Lower leg skin (tissue), 4 donors: ENCODE results near the gene TXLNB. TPM values are rescaled to one million over a fixed set of nuclear protein-coding genes. Genes with fewer than 3 reads are reported as not detected.

Experiments used
- DNase-seq, 2 donors: peaks; one replicate each; pipeline ENCODE4 v3.0.0-alpha.2; 2019; ENCODE audit warnings: low spot score in 2 of 2
- H3K4me3 ChIP-seq: fragments of 200-600 bp; sonication (generic); 2 replicates; pipeline ENCODE4 v1.5.1; 2017; ENCODE audit warnings: mild to moderate bottlenecking, low read depth; ENCODE audit not compliant: poor library complexity, severe bottlenecking
- CTCF ChIP-seq, 3 donors: fragments of 450-650 bp; IDR thresholded peaks; one replicate each; pipeline ENCODE4 v1.5.1; 2016; ENCODE audit warnings: antibody characterized with exemption in 3 of 3, mild to moderate bottlenecking in 3 of 3, moderate library complexity in 2 of 3
- POLR2A ChIP-seq, 2 donors: fragments of 450-650 bp; IDR thresholded peaks; one replicate each; pipeline ENCODE4 v1.6.1; 2016 to 2017; ENCODE audit warnings: antibody characterized with exemption in 2 of 2, mild to moderate bottlenecking in 1 of 2, moderate library complexity in 1 of 2
- WGBS, 2 donors: methylation state at CpG; one replicate each; pipeline ENCODE4 v1.1.5; 2018; 5-methylcytosine and 5-hydroxymethylcytosine counted together
- intact Hi-C: fragments of 100-400 bp; cut with DNase I; formaldehyde crosslinking; loops from one replicate; pipeline ENCODE4 v1.15.0; 2023; ENCODE audit warnings: low total_unique reads
- total RNA-seq, 4 donors: library from RNA; depleted of rRNA; stranded (reverse); fragments of >200 nt; gene quantifications; one replicate each; pipeline ENCODE4 v1.1.0, GENCODE V29; 2016

TXLNB gene
- total RNA-seq, 4 donors from 2014 or later: 0.27 to 0.29 TPM; not detected in 2

GRCh38 chr6:139249395-139249794 is 42.4 kb downstream of the TXLNB start:
- no peak for DNase-seq
- no peak overlapping the region for H3K4me3 ChIP-seq
- 42 to 51% methylated on average over 4 of the region's 4 CpGs for WGBS, 2 donors
- TF ChIP-seq POLR2A (IDR thresholded peaks at IDR 0.05) (no peak), CTCF (IDR thresholded peaks at IDR 0.05) (no peak)
- intact Hi-C loops: no loop called here

- intact Hi-C loops: no loop called here
- WGBS, 2 donors: 63 to 72% methylated on average over 3 of the region's 3 CpGs
- no peak for TF ChIP-seq CTCF (IDR thresholded peaks at IDR 0.05)
- TF ChIP-seq POLR2A (IDR thresholded peaks at IDR 0.05): no peak
- H3K4me3 ChIP-seq: no peak overlapping the region
- no peak for DNase-seq
Observed at GRCh38 chr6:139248911-139249310, 42.9 kb downstream of the TXLNB start.

GRCh38 chr6:139247618-139248017 is 44.2 kb downstream of the TXLNB start:
- no peak for DNase-seq
- intact Hi-C loops: no loop called here
- 42 to 53% methylated on average over 2 of the region's 2 CpGs for WGBS, 2 donors
- no peak for TF ChIP-seq POLR2A (IDR thresholded peaks at IDR 0.05)
- no peak for TF ChIP-seq CTCF (IDR thresholded peaks at IDR 0.05)
- no peak overlapping the region for H3K4me3 ChIP-seq

GRCh38 chr6:139243536-139243935 is 48.3 kb downstream of the TXLNB start:
- TF ChIP-seq CTCF (IDR thresholded peaks at IDR 0.05) (no peak), POLR2A (IDR thresholded peaks at IDR 0.05) (no peak)
- 61 to 63% methylated on average over 3 of the region's 3 CpGs for WGBS, 2 donors
- no peak for DNase-seq
- H3K4me3 ChIP-seq: no peak overlapping the region
- intact Hi-C loops: no loop called here

- no peak for DNase-seq
- intact Hi-C loops: no loop called here
- H3K4me3 ChIP-seq: no peak overlapping the region
- TF ChIP-seq CTCF (IDR thresholded peaks at IDR 0.05) (no peak), POLR2A (IDR thresholded peaks at IDR 0.05) (no peak)
- WGBS, 2 donors: 95 to 96% methylated on average over 23 to 28 of the region's 29 CpGs
Observed at GRCh38 chr6:139242457-139243240, 49.1 kb downstream of the TXLNB start.
